NCI-H1930 (cell line): ENCODE results near the gene NEB.
"Not testable (repeated sequence)": the region's sequence is repeated elsewhere in the genome, so short reads cannot be mapped to it uniquely, and the experiment has no call there.

Experiments used
- DNase-seq, 2 experiments: peaks; one replicate each; lab custom pipeline; 2025; lab: John Stamatoyannopoulos, UW

The NEB gene

DNA sequence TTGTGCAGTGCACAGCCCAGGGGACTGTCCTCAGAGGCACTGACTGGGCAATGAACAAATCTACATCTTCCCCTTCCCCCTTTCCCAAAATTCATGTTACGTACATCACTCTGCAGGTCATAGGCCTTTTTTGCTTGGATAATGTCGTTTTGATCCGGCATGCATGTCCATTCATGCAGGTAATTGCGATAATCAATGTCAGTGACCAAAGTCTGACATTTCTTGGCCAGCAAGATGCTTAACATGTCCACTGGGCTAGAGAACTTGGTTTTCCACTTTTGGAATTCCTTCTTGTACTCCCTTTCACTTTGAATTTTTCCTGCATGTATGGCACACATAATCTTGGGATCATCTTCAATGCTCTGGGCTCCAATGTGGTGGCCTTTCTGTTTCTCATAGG is 124.6 kb downstream of the NEB start:
- no peak for DNase-seq

DNA sequence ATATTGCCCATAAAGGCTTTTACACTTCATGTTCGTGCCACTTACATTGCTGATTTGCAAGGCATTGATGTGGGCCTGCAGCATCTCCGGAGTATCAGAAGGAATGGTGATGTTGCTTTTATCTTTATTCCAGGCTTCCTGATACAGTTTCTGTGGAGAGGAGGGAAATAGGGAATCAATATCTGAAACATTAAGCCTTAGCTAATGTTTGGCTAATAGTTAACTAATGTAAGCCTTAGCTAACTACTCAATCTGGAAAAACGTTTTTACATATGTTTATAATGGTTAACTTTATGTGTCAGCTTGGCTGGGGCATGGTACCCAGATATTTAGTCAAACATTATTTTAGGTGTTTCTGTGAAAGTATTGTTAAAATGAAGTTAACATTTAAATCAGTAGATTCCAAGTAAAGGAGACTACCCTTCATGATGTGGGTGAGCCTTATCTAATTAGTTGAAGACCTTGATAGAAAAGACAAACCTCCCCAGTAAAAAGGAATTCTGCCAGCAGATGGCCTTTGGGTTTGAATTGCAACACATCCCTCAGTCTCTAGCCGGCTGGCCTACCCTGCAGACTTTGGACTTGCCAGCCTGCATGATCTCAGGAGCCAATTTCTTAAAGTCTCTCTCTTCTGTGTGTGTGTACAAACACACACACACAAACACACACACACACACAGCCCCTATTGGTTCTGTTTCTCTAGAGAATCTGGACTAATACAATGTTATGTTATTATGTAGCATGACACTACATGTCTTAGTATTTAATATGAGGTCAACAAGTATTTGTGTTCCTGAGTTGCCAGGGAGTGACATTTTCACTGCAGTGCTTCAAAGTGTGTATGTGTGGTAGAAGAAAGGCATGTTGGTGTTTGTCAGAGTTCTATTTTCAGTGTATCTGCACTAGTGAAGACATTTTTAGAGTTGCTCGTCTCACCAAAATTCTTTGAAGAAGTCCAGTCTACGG is 126.5 kb downstream of the NEB start:
- not testable (repeated sequence) for DNase-seq

DNA sequence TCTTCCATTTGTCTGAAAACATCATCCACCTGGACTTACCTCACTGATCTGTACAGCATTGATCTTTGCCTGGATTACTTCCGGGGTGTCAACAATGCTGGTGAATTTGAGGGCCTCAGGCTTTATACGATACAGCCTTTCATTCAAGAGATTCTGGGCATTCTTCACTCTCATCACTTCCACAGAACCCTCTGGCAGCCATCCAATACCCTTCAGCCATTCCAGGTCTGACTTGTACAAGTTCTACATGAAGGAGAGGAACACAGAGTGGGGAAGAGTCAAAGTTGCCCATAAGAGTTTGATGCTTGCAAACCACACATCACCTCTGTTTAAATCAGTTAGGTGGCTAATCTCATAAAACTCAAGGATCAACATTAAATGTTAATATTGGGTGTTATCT is 130.7 kb downstream of the NEB start:
- not testable (repeated sequence) for DNase-seq

DNA sequence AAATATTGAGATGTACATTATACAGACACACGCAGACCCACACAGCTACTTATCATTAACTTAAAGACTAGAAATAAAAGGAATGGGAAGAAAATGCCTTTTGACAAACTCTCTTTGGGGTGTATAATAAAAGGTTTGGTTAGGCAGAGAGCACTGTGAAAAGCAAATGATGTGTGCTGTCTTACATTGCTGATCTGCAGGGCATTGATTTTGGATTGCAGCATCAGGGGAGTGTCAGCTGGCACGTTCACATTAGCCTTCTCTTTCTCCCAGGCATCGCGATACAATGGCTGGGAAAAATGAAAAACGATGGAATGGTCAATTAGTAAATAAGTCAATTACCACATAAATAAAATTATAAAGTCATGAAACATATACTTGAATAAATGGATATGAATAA is 131.9 kb downstream of the NEB start:
- DNase-seq = not testable (repeated sequence)

DNA sequence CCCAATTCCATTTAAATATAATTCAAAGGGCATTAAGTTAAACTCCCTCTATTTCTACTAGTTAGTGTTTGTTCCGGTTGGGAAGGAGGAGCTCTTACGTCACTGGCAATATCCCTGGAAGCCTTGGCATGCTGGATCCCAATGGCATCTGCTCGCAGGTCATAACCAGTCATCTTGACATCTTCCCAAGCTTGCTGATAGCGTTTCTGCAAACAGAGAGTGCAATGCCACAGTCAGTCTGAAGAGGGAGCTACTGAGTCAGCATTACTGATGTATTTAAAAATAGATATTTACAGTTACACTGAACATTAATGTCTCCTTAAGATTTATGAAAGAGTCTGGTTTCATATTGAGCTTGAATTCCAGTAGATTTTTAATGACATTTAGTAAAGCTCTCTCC is 132.5 kb downstream of the NEB start:
- DNase-seq = not testable (repeated sequence)

DNA sequence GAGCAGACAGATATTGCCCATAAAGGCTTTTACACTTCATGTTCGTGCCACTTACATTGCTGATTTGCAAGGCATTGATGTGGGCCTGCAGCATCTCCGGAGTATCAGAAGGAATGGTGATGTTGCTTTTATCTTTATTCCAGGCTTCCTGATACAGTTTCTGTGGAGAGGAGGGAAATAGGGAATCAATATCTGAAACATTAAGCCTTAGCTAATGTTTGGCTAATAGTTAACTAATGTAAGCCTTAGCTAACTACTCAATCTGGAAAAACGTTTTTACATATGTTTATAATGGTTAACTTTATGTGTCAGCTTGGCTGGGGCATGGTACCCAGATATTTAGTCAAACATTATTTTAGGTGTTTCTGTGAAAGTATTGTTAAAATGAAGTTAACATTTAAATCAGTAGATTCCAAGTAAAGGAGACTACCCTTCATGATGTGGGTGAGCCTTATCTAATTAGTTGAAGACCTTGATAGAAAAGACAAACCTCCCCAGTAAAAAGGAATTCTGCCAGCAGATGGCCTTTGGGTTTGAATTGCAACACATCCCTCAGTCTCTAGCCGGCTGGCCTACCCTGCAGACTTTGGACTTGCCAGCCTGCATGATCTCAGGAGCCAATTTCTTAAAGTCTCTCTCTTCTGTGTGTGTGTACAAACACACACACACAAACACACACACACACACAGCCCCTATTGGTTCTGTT is 137.2 kb downstream of the NEB start:
- not testable (repeated sequence) for DNase-seq

DNA sequence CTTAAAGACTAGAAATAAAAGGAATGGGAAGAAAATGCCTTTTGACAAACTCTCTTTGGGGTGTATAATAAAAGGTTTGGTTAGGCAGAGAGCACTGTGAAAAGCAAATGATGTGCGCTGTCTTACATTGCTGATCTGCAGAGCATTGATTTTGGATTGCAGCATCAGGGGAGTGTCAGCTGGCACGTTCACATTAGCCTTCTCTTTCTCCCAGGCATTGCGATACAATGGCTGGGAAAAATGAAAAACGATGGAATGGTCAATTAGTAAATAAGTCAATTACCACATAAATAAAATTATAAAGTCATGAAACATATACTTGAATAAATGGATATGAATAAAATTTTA is 142.4 kb downstream of the NEB start:
- not testable (repeated sequence) for DNase-seq

DNA sequence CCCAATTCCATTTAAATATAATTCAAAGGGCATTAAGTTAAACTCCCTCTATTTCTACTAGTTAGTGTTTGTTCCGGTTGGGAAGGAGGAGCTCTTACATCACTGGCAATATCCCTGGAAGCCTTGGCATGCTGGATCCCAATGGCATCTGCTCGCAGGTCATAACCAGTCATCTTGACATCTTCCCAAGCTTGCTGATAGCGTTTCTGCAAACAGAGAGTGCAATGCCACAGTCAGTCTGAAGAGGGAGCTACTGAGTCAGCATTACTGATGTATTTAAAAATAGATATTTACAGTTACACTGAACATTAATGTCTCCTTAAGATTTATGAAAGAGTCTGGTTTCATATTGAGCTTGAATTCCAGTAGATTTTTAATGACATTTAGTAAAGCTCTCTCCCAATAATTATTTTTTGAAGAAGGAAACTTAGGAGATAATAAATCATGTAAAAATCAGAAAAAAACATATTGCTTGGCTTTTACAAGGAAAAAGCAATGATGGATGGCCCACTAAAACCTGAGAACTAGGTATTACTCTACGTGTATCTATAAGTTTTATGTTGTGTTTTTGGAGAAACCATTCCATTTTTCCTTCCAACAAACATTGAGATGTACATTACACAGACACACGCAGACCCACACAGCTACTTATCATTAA is 142.9 kb downstream of the NEB start:
- not testable (repeated sequence) for DNase-seq

DNA sequence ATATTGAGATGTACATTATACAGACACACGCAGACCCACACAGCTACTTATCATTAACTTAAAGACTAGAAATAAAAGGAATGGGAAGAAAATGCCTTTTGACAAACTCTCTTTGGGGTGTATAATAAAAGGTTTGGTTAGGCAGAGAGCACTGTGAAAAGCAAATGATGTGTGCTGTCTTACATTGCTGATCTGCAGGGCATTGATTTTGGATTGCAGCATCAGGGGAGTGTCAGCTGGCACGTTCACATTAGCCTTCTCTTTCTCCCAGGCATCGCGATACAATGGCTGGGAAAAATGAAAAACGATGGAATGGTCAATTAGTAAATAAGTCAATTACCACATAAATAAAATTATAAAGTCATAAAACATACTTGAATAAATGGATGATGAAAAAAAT is 153.0 kb downstream of the NEB start:
- not testable (repeated sequence) for DNase-seq

DNA sequence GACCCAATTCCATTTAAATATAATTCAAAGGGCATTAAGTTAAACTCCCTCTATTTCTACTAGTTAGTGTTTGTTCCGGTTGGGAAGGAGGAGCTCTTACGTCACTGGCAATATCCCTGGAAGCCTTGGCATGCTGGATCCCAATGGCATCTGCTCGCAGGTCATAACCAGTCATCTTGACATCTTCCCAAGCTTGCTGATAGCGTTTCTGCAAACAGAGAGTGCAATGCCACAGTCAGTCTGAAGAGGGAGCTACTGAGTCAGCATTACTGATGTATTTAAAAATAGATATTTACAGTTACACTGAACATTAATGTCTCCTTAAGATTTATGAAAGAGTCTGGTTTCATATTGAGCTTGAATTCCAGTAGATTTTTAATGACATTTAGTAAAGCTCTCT is 153.6 kb downstream of the NEB start:
- not testable (repeated sequence) for DNase-seq

DNA sequence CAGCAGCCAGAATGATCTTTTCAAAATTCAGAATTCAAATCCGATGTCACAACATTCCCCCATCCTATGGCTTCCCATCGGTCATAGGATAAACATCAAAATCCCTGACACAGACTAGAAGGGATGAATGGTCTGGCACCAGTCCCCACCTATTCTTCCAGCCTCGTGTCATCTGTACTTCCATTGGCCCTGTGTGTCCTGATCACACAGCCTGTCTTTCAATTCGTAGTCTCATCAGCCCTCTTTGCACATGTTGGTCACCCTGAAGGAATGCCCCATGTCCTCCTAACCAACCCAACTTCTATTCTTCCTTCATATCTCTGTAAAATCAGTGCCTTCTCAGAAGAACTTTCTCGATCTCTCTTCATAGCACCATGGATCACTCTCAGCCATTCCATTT is 157.2 kb downstream of the NEB start:
- no peak for DNase-seq

DNA sequence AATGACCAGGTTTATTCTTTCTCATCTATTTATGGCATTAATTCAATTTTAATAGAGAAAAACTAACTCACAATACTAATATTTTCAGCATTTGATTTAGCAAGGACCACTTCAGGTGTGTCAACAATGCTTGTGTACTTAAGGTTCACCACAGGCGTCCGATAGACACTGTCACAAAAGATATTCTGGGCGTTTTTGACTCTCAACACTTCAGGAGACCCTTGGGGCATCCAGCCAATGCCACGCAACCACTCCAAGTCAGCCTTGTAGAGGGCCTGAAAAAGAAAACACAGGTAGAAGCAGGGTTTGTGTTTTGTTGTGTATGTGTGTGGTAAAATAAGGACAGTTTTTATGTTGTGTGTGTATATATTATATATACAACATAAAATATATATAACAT is 158.2 kb downstream of the NEB start:
- DNase-seq = peak in 1 of 2 experiments; percentile 17

DNA sequence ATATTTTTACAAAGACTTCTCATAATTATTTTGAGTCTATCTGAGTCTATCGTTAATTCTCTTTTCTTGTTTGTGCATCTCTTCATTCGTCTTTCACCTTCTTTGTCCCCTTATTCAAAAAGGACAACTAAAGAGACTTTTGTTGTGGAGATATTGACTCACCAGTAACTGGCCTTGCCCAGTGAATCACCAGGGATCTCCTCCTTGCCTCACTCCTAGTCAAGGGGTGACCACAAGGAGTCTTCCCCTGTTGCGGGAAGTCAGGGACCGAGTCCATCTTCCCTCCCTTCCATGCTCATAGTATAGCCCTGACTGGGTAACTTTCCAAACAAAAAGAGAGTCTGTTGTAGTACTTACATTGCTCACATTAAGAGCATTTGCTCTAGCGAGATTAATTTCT is 158.9 kb downstream of the NEB start:
- no peak for DNase-seq

DNA sequence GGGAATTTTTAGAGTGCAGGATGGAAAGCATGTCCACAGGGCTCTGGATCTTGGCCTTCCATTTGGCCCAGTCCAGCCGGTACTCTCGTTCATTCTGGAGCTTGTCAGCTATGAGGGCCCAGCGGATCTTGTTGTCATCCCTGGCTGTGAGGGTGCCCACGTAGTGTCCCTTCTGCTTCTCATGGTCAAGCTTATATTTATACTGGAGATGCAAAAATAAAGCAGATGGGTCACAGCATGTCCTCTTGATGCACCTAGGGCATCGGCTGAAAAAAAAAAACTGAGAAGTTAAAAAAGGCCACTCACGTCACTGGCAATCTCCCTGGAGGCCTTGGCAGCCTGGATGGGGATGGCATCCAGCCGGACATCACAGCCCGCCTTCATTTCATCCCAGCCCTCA is 164.1 kb downstream of the NEB start:
- DNase-seq = no peak

DNA sequence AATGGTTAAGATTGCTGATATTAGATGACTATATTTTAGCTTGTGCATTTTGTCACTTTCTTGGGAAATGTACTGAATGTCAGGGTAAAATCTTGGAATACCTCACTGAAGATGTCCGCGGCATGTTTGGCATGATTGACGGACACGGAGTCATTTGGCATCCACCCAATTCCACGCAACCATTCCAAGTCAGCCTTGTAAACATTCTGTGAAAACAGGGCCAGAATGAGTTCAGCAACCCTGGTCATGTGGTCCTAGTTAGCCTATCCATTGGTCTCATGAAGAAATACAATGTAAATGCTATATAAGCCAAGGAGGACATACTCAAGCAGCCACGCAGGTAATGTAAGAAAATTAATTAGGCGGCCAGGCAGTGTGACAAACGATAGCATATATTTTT is 165.1 kb downstream of the NEB start:
- DNase-seq = no peak

DNA sequence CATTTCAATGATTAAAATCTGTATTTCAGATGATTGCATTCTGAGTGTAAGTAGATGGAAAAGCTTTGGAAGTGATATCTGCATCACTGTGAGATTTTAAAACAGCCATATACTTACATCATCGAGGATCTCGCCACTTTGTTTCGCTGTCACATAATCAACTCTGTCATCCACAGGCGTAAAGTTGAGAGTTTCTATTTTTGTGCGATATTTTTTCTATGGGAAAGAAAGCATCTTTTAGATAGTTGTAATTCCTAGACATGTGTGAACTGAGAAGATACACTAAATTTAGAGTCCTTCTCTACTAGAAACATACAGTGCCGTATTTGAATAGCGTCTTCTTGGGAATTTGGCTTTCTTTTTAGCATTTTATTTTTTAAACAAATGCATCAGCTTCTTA is 165.8 kb downstream of the NEB start:
- DNase-seq = no peak

DNA sequence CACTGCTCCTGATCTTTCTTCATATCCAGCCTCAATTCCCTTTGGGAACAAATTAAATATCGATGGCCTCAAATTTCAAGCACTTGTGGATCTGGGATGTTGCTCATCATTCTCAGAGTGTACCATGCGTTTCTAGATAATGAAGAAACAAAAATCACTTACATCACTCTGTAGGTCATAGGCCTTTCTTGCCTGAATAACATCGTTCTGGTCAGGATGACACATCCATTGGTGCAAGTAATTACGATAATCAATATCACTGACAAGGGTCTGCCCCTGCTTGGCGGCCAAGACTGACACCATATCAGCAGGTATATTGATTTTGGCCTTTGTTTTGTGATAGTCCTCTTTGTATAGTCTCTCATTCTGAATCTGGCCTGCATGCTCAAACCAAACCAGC is 167.3 kb downstream of the NEB start:
- no peak for DNase-seq

DNA sequence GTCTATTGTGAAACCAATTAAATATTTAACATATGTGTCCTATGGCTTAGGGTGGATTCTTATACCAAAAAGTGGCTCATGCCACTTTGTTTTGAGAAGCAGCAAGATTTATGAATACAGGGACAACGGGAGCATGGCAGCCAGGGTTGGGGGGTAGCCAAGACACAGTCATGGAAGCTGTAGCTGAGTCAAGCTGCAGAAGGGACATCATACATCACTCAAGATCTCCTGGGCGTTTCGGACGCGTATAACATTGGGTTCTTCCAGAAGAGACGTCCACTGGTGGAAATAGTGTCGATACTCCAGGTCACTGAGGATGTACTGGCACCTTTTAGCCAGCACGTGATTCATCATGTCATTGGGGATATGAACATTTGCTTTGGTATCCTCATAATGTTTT is 171.9 kb downstream of the NEB start:
- no peak for DNase-seq

DNA sequence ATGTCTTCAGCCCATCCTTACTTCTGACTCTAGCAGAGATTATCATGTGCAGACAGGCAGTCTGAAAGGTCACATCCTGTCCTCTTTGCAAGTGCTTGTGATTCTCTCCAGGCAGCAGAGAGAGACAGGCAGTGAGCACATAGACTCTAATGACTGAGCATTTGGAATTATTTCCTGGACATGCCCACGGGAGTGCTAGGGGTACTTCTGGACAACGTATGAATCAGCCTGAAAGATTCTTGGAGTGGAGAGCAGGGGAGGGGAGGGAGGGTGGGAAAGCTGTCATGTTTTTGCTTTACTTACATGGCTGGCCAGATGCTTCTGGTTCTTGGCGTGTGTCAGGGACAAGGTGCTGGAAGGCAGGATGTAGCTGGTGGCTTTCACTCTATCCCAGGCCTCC is 174.0 kb downstream of the NEB start:
- DNase-seq = no peak

DNA sequence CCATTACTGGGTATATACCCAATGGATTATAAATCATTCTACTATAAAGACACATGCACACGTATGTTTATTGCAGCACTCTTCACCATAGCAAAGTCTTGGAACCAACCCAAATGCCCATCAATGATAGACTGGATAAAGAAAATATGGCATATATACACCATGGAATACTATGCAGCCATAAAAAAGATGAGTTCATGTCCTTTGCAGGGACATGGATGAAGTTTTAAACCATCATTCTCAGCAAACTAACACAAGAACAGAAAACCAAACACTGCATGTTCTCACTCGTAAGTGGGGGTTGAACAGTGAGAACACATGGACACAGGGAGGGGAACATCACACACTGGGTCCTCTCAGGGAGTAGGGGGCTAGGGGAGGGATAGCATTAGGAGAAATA is 174.8 kb downstream of the NEB start:
- DNase-seq = not testable (repeated sequence)

DNA sequence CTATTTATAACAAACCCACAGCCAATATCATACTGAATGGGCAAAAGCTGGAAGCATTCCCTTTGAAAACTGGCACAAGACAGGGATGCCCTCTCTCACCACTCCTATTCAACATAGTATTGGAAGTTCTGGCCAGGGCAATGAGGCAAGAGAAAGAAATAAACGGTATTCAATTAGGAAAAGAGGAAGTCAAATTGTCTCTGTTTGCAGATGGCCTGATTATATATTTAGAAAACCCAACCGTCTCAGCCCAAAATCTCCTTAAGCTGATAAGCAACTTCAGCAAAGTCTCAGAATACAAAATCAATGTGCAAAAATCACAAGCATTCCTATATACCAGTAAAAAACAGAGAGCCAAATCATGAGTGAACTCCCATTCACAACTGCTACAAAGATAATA is 176.4 kb downstream of the NEB start:
- not testable (repeated sequence) for DNase-seq

DNA sequence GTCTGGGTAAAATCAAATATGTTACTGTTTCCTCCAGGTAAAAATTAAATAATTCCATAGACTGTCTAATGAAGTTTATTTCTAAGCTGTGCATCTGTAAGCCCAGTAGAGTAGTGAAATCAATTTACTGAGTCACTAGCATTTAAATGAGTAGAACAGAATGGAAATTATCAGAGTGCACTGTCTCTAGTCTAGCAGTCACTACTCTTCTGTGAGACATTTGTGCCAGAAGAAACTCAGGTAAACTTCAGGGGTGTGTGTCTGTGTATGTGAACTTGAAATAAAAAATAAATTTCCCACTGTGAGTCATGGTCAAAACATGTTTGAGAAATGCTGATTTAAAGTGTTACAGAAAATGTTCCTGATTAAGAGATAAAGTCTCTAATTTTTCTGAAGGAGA is 178.2 kb downstream of the NEB start:
- DNase-seq = no peak

DNA sequence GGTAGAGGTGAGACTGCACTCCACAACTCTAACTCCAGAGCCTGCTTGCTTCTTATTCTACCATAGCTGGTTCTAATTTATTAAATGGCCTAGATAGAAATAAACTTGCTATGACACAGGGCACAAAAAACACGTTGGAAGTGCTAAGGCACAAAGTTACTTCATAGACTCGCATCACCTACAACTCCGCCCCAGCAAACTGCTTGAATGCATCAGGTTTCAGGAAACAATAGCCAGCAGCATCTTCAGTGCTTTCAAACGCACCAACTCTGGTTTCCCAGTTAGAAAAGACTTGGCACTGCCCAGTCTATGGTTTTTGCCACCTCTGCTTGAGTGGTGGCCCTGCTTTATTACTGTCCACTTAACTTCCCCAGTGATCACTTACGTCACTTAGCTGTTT is 182.0 kb downstream of the NEB start:
- DNase-seq = no peak
